ENCODE results near the gene KIAA1549.
A peak's percentile ranks its signal among the peaks of the same experiment; 100 is the strongest.

The KIAA1549 gene

DNA sequence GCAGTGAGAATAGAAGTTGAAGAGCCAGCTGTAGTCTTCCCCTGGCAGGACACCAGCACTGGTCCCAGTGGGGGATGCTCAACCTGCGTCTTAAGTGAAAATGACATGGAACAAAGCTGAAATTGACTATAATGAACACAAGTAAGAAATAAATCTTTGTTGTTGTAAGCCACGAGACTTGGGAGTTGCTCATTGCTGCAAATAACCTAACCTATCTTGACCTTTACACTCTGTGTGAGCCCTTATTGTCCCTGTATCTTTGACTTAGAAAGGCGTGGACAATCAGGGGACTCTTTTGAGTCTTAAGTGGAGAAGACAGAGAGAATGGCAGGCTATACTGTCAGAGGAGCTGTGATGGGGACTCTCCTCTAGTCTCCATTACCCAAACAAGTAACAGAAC, 37.7 kb upstream of the KIAA1549 start:
- TF ChIP-seq, protein P1, sequence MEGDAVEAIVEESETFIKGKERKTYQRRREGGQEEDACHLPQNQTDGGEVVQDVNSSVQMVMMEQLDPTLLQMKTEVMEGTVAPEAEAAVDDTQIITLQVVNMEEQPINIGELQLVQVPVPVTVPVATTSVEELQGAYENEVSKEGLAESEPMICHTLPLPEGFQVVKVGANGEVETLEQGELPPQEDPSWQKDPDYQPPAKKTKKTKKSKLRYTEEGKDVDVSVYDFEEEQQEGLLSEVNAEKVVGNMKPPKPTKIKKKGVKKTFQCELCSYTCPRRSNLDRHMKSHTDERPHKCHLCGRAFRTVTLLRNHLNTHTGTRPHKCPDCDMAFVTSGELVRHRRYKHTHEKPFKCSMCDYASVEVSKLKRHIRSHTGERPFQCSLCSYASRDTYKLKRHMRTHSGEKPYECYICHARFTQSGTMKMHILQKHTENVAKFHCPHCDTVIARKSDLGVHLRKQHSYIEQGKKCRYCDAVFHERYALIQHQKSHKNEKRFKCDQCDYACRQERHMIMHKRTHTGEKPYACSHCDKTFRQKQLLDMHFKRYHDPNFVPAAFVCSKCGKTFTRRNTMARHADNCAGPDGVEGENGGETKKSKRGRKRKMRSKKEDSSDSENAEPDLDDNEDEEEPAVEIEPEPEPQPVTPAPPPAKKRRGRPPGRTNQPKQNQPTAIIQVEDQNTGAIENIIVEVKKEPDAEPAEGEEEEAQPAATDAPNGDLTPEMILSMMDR (IDR thresholded peaks at IDR 0.05; ENCODE audit: insufficient read depth, low read length, missing control alignments) = no peak
- no peak overlapping the region for H3K4me3 ChIP-seq (ENCODE audit: low read depth, low read length)
- ChIA-PET POLR2A (no interaction called here), CTCF (interaction anchor here (1.0 to 3.8 kb wide), 9 partner anchors 7 to 133 kb away, joined by 4 to 40 read pairs (median 10); partner anchors contain the start of gene ZC3HAV1L)
- no peak for DNase-seq (ENCODE audit: low read depth, low spot score)

DNA sequence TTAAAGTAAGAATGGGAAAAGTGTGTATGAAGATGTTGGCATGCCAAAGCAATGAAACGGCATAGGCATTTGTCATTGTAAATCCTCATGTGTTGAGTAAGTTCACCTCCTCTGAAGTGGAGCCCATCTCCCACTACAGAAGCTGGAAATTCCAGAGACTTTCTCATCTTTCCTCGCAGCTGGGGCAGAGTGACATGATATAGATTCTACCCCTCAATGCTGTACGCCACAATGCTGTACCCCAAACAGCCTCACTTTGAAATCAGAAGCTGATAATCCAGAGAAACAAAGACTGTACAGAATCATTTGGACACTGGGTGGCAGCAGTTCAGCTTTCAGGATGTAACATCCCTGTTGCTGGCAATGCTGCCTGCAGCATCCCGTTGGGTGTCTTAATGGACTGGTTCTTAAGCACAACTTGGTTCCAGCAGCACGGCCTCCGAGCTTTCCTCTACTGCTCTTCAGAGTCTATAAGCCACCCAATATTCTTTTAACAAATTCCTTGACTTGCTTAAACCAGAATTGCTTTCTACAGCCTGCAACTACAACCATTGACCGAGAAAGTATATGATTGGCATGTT, 35.8 kb upstream of the KIAA1549 start:
- ChIA-PET CTCF (interaction anchor here (0.8 to 3.8 kb wide), 27 partner anchors 8 to 224 kb away, joined by 3 to 40 read pairs (median 4); partner anchors contain the start of gene ZC3HAV1L), POLR2A (interaction anchor here (0.6 to 0.7 kb wide), 2 partner anchors 50 to 152 kb away, joined by 3 read pairs; no protein-coding TSS in a partner anchor)
- H3K4me3 ChIP-seq (ENCODE audit: low read depth, low read length) = no peak overlapping the region
- no peak for DNase-seq (ENCODE audit: low read depth, low spot score)
- TF ChIP-seq, protein P1 (IDR thresholded peaks at IDR 0.05; ENCODE audit: insufficient read depth, low read length, missing control alignments) = peak; percentile 72

DNA sequence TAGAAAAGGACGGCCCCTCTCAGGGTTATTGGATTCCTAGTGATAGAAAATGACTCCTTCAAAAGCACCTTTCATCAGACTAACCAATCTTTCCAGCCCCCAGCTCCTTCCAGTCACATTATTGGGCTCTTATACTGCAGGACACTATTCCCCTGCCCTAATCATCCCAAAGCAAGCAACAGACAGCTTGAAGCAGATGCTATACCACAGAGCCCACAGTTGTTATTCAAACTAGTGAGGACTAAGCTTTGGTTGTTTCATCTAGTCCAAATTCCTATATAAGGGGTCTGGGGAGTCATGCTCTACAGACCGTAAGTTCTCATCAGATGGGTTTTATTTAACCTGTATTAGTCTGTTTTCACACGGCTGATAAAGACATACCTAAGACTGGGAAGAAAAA, 30.2 kb upstream of the KIAA1549 start:
- ChIA-PET POLR2A (no interaction called here), CTCF (no interaction called here)
- no peak for DNase-seq (ENCODE audit: low read depth, low spot score)
- H3K4me3 ChIP-seq (ENCODE audit: low read depth, low read length) = no peak overlapping the region
- TF ChIP-seq, protein P1 (IDR thresholded peaks at IDR 0.05; ENCODE audit: insufficient read depth, low read length, missing control alignments) = no peak

DNA sequence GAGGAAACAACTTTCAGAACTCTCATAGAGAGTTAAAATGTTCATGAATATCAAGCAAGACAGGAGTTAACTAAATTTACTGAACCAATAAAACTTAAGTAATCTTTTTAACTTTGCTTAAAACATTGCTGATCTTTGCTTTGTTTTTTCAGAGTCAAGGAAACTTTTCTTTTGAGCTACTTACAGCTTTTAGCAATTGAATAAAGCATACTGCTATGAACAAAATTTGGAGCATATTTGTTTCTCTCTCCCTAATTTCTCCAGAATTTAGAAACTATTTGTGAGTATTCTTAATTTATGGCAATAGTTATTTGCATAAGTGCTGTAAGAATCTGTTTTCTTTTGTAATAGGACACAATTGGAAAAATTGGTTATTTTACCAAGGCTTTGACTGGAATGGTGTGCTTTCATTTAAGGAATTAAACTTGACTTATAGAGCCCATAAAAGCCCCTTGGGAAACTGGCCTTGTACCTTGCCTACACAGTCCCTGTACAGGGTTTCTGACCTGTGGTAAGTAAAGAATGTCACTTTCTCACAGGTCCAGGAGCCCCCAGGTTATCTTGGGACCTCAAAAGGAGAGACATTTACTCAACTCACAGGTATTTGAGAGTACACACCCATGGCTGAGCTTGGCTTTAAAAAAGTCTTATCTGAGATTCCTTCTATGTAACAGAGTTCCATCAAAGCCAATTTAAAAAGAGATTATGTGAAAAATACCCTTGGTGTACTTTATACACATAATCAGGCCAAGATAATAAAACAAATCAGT, 23.3 kb upstream of the KIAA1549 start:
- POLR2A ChIA-PET = interaction anchor here (0.6 kb wide), 1 partner anchor 56 kb away, joined by 6 read pairs; no protein-coding TSS in a partner anchor
- CTCF ChIA-PET = interaction anchor here (1.1 kb wide), 2 partner anchors 13 to 22 kb away, joined by 3 to 6 read pairs; no protein-coding TSS in a partner anchor
- no peak overlapping the region for H3K4me3 ChIP-seq (ENCODE audit: low read depth, low read length)
- TF ChIP-seq, protein P1 (IDR thresholded peaks at IDR 0.05; ENCODE audit: insufficient read depth, low read length, missing control alignments) = no peak
- no peak for DNase-seq (ENCODE audit: low read depth, low spot score)

DNA sequence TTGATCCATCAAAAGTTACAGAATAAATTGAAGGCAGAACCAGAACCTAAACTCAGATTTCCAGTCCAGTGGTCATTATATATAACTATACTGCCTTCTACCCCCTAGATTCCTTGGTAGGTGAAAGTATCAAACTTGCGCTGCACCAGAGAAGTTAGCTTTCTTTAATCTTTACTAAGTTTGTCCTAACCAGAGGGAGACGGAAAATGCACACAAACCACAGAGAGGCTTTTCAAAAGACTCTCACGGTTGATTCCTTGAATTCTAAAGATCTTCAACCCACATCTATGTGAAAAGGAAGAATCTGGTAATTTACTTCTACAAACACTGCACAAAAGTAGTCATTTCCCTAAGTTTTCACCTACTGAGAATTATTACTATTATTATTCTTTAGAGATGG, 18.2 kb upstream of the KIAA1549 start:
- ChIA-PET CTCF (interaction anchor here (1.2 kb wide), 1 partner anchor 19 kb away, joined by 4 read pairs; no protein-coding TSS in a partner anchor), POLR2A (no interaction called here)
- TF ChIP-seq, protein P1 (IDR thresholded peaks at IDR 0.05; ENCODE audit: insufficient read depth, low read length, missing control alignments) = no peak
- DNase-seq (ENCODE audit: low read depth, low spot score) = no peak
- H3K4me3 ChIP-seq (ENCODE audit: low read depth, low read length) = no peak overlapping the region

DNA sequence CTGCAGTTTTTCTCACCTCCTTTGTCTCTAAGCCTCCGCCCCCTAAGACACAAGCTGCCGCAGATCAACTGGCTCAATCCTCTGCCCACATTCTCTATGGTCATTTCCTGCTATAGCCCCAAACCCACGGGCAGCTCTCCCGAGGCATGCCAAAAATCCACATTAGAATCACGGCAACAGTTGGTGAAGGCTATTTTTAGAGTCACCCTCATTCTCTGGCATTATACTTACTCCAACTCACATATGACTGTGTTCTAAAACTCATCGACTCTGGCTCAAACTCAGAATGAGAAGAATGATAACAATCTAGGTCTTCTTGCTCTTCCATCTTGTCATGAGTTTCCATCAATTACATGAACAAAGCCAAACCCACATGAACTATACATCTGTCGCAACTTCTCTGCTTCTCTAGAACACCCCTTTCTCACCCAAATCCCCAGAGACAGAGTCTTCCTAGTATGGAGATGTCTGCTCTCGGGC, 10.9 kb upstream of the KIAA1549 start:
- TF ChIP-seq, protein P1 (IDR thresholded peaks at IDR 0.05; ENCODE audit: insufficient read depth, low read length, missing control alignments) = no peak
- DNase-seq (ENCODE audit: low read depth, low spot score) = peak; percentile 85
- ChIA-PET CTCF (interaction anchor here (1.2 to 2.2 kb wide), 3 partner anchors 10 to 106 kb away, joined by 3 to 9 read pairs (median 4); no protein-coding TSS in a partner anchor), POLR2A (interaction anchor here (0.7 kb wide), 1 partner anchor 1065 kb away, joined by 3 read pairs; no protein-coding TSS in a partner anchor)
- H3K4me3 ChIP-seq (ENCODE audit: low read depth, low read length) = no peak overlapping the region
